K562 (cell line): ENCODE results near the gene KLK14. TPM values are rescaled to one million over a fixed set of nuclear protein-coding genes. Genes with fewer than 3 reads are reported as not detected.

Source experiments
- ATAC-seq: fragments of 200-7000 bp; cut with Tn5 transposase; 3 replicates; pipeline ENCODE4 v1.9.1; 2020; ENCODE audit warnings: moderate library complexity
- BruUV-seq: library from RNA; stranded (reverse); fragments of 400-500 nt; replicated peaks from 2 replicates; lab custom pipeline; 2021; lab: Mats Ljungman, UMichigan
- CTCF ChIA-PET: fragments of 300-600 bp; formaldehyde crosslinking; extraction: SDS; loops from one replicate; lab custom pipeline; 2021; ENCODE audit warnings: low intra/inter-chr PET ratio; lab: Yijun Ruan, JAX
- POLR2A ChIA-PET: fragments of 300-600, 350-650 bp; sonication (Branson Sonifier 250); formaldehyde crosslinking; extraction: SDS; loops from one replicate; lab custom pipeline; 2021; ENCODE audit warnings: antibody characterized with exemption, inconsistent platforms; lab: Yijun Ruan, JAX
- DNase-seq, 4 experiments: peaks; one replicate each; pipeline versions ENCODE4 v3.0.0 to v3.0.0-alpha.2; 2011 to 2018; ENCODE audit warnings: low spot score in 3 of 4, mixed read lengths in 3 of 4; ENCODE audit errors: extremely low read depth in 1 of 4
- FAIRE-seq: peaks from 2 replicates; lab custom pipeline; 2011; peaks lifted over from hg19 to GRCh38; lab: Jason Lieb, UNC
- H2AFZ ChIP-seq: 2 replicates; pipeline ENCODE4 v1.6.0; 2011; ENCODE audit warnings: low read depth, low read length, control low read depth, inconsistent platforms
- H3K27ac ChIP-seq: fragments of 200-600 bp; 3 replicates; pipeline ENCODE4 v1.8.0; 2011; ENCODE audit warnings: low read depth, mild to moderate bottlenecking, control low read depth, inconsistent platforms, low read length, moderate library complexity, mixed read lengths; ENCODE audit errors: extremely low read depth
- H3K27me3 ChIP-seq, 2 experiments: fragments of 300-600 bp in 1 of 2; 2 replicates in 1 of 2; 3 replicates in 1 of 2; pipeline versions ENCODE4 v1.6.0 to v1.8.0; 2011; ENCODE audit warnings: inconsistent platforms in 2 of 2, low read length in 2 of 2, mild to moderate bottlenecking in 1 of 2, mixed read lengths in 1 of 2, moderate library complexity in 1 of 2; ENCODE audit not compliant: control insufficient read depth in 2 of 2, insufficient read depth in 2 of 2
- H3K36me3 ChIP-seq: fragments of 300-600 bp; 3 replicates; pipeline ENCODE4 v1.8.0; 2011; ENCODE audit warnings: mild to moderate bottlenecking, low read length, inconsistent platforms; ENCODE audit not compliant: control insufficient read depth, insufficient read depth
- H3K4me1 ChIP-seq, 2 experiments: fragments of 200-600 bp in 1 of 2; replicated peaks in 1 of 2; 2 replicates in 1 of 2; 3 replicates in 1 of 2; pipeline versions ENCODE4 v1.5.1 to v1.8.0; 2011; ENCODE audit warnings: inconsistent platforms in 2 of 2, low read length in 2 of 2, mild to moderate bottlenecking in 1 of 2, mixed read lengths in 1 of 2, moderate library complexity in 1 of 2; ENCODE audit not compliant: control insufficient read depth in 2 of 2, insufficient read depth in 2 of 2
- H3K4me2 ChIP-seq: 2 replicates; pipeline ENCODE4 v1.6.1; 2011; ENCODE audit warnings: low read length, control low read depth, inconsistent platforms, mixed read lengths; ENCODE audit not compliant: insufficient read depth
- H3K4me3 ChIP-seq: fragments of 200-600 bp; sonication (generic), shearing (Covaris generic); 2 replicates; pipeline ENCODE4 v1.5.1; 2016; ENCODE audit warnings: control low read depth, inconsistent platforms
- H3K79me2 ChIP-seq: fragments of 200-600 bp; 3 replicates; pipeline ENCODE4 v1.8.0; 2011; ENCODE audit warnings: low read length, inconsistent platforms; ENCODE audit not compliant: control insufficient read depth, insufficient read depth
- H3K9ac ChIP-seq, 2 experiments: 2 replicates each; pipeline versions ENCODE4 v1.6.0 to v1.6.1; 2011; ENCODE audit warnings: low read depth in 2 of 2, low read length in 2 of 2, control low read depth in 1 of 2, inconsistent platforms in 1 of 2, mild to moderate bottlenecking in 1 of 2, mixed read lengths in 1 of 2; ENCODE audit not compliant: insufficient read depth in 1 of 2
- H3K9me1 ChIP-seq: one replicate; pipeline ENCODE4 v1.6.0; 2011; ENCODE audit warnings: inconsistent platforms, mild to moderate bottlenecking, low read length, moderate library complexity; ENCODE audit not compliant: control insufficient read depth, insufficient read depth
- H3K9me3 ChIP-seq: replicated peaks from 2 replicates; pipeline ENCODE4 v1.5.1; 2011; ENCODE audit warnings: low read depth, low read length, inconsistent platforms; ENCODE audit not compliant: control insufficient read depth, insufficient read depth
- H4K20me1 ChIP-seq: replicated peaks from 2 replicates; pipeline ENCODE4 v1.6.1; 2011; ENCODE audit warnings: low read length, inconsistent platforms, mixed read lengths; ENCODE audit not compliant: control insufficient read depth, insufficient read depth
- AFF1 ChIP-seq, 2 experiments: fragments of 450-650 bp; IDR thresholded peaks; 2 replicates each; pipeline ENCODE4 v1.6.1; 2018; ENCODE audit warnings: mild to moderate bottlenecking in 2 of 2, low read depth in 1 of 2; ENCODE audit not compliant: partially characterized antibody in 2 of 2
- ATF2 ChIP-seq: sonication (generic); formaldehyde crosslinking; IDR thresholded peaks from 2 replicates; pipeline ENCODE4 v1.8.1; 2022; ENCODE audit warnings: missing genetic modification reagents
- BACH1 ChIP-seq: fragments of 200-800 bp; sonication (Bioruptor generic); IDR thresholded peaks from 2 replicates; pipeline ENCODE4 v1.6.1; 2016; ENCODE audit warnings: missing genetic modification characterization, missing compliant biosample characterization
- BHLHE40 ChIP-seq: IDR thresholded peaks from 2 replicates; pipeline ENCODE4 v1.6.1; 2011; ENCODE audit warnings: low read length, improper control_type of control experiment
- ZNF239 ChIP-seq: fragments of 250-450 bp; sonication (Bioruptor Pico); IDR thresholded peaks from 2 replicates; pipeline ENCODE4 v1.4.0; 2020; ENCODE audit warnings: mild to moderate bottlenecking
- ZNF280A ChIP-seq: fragments of 450-650 bp; IDR thresholded peaks from 2 replicates; pipeline ENCODE4 v1.6.1; 2018; ENCODE audit warnings: mild to moderate bottlenecking, low read depth; ENCODE audit not compliant: partially characterized antibody
- ZNF280B ChIP-seq: fragments of 250-450 bp; sonication (Bioruptor Pico); IDR thresholded peaks from 2 replicates; pipeline ENCODE4 v1.5.1; 2021; ENCODE audit warnings: mild to moderate bottlenecking
- WGBS: fragments of 100-300 bp; shearing (Covaris generic); methylation state at CpG from one replicate; pipeline ENCODE4 v1.1.6; 2016; ENCODE audit warnings: low coverage, mixed read lengths; ENCODE audit not compliant: insufficient coverage; ENCODE audit errors: missing lambda C conversion rate; 5-methylcytosine and 5-hydroxymethylcytosine counted together
- in situ Hi-C: fragments of 300-500 bp; cut with MboI; formaldehyde crosslinking; loops from 4 replicates; pipeline ENCODE4 v1.15.0; 2018; ENCODE audit warnings: inconsistent platforms, mixed read lengths
- intact Hi-C: fragments of 100-400 bp; cut with micrococcal nuclease; formaldehyde crosslinking; loops from 2 replicates; pipeline ENCODE4 v1.14.2; 2022
- polyA plus RNA-seq, 8 experiments: library from polyadenylated mRNA; depleted of rRNA in 4 of 8; stranded (reverse) in 5 of 8; unstranded in 3 of 8; fragments of >200 nt; fragmentation: Nextera tagmentation in 2 of 8; fragmentation: Illumina TruSeq in 1 of 8; extraction: Ambion mirVana in 2 of 8; extraction: Trizol in 1 of 8; gene quantifications; 2 replicates each; pipeline versions ENCODE4 v1.2.1 to v1.2.3, GENCODE V29; 2011 to 2014; ENCODE audit warnings: inconsistent platforms in 1 of 8, missing spikeins in 1 of 8
- total RNA-seq, 7 experiments: library from RNA; depleted of rRNA in 6 of 7; stranded (reverse); fragments of >200 nt in 6 of 7; fragmentation: Illumina TruSeq in 2 of 7; extraction: Trizol in 2 of 7; gene quantifications; 2 replicates each; pipeline versions ENCODE4 v1.2.1 to v1.2.3, GENCODE V29; 2011 to 2021; ENCODE audit warnings: low replicate concordance in 1 of 7
- TF ChIP-seq, protein P1 (sequence below): fragments of 250-450 bp; sonication (Bioruptor Pico); IDR thresholded peaks from 2 replicates; pipeline ENCODE4 v1.8.0; 2022; ENCODE audit warnings: moderate library complexity, mild to moderate bottlenecking, inconsistent platforms
- TF ChIP-seq, protein P2 (sequence below): fragments of 250-450 bp; sonication (Bioruptor Pico); IDR thresholded peaks from 2 replicates; pipeline ENCODE4 v1.5.0; 2021; ENCODE audit warnings: mild to moderate bottlenecking, borderline replicate concordance

The KLK14 gene
- total and polyA plus RNA-seq, 9 of the 15 experiments (the other 6 are each of a cell fraction or from before 2014, with no cell fraction given) = not detected

GRCh38 chr19:51063664-51064063, 19.0 kb downstream of the KLK14 start:
- Histone ChIP-seq H3K4me2 (no peak overlapping the region), H3K79me2 (no peaks in the 10 kb centered on the region), H3K9me1 (no peaks in the 10 kb centered on the region), H3K27ac (no peak overlapping the region), H2AFZ (no peak overlapping the region), H3K9ac (no peak overlapping the region), H4K20me1 (no peaks in the 10 kb centered on the region), H3K27me3 (peaks cover 1 to 8% of the 10 kb centered on the region in 2 experiments; a peak in 1 of 5 replicates), H3K9me3 (no peaks in the 10 kb centered on the region), H3K4me3 (no peak overlapping the region), H3K36me3 (no peaks in the 10 kb centered on the region), H3K4me1 (peaks cover 16 to 18% of the 10 kb centered on the region in 2 experiments)
- ATAC-seq (no peak), FAIRE-seq (no peak), DNase-seq (no peak)
- BruUV-seq = no TSS peak
- ChIA-PET CTCF (no interaction called here), POLR2A (no interaction called here)
- intact Hi-C loops (no loop called here), in situ Hi-C loops (no loop called here)
- WGBS = 67% methylated on average over 7 of the region's 7 CpGs
- TF ChIP-seq BHLHE40 = no peak
- TF ChIP-seq ATF2 (CRISPR knock-in tag) = no peak
- TF ChIP-seq ZNF280A = no peak
- TF ChIP-seq ZNF239 (CRISPR knock-in tag) = no peak
- no peak for TF ChIP-seq ZNF280B
- TF ChIP-seq, protein P1, sequence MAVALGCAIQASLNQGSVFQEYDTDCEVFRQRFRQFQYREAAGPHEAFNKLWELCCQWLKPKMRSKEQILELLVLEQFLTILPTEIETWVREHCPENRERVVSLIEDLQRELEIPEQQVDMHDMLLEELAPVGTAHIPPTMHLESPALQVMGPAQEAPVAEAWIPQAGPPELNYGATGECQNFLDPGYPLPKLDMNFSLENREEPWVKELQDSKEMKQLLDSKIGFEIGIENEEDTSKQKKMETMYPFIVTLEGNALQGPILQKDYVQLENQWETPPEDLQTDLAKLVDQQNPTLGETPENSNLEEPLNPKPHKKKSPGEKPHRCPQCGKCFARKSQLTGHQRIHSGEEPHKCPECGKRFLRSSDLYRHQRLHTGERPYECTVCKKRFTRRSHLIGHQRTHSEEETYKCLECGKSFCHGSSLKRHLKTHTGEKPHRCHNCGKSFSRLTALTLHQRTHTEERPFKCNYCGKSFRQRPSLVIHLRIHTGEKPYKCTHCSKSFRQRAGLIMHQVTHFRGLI = no peak
- TF ChIP-seq AFF1 (IDR thresholded peaks at IDR 0.05; ENCODE audit: low read depth in 1 of 2, partially characterized antibody in 2 of 2) = no peak
- TF ChIP-seq BACH1 = no peak
- TF ChIP-seq, protein P2, sequence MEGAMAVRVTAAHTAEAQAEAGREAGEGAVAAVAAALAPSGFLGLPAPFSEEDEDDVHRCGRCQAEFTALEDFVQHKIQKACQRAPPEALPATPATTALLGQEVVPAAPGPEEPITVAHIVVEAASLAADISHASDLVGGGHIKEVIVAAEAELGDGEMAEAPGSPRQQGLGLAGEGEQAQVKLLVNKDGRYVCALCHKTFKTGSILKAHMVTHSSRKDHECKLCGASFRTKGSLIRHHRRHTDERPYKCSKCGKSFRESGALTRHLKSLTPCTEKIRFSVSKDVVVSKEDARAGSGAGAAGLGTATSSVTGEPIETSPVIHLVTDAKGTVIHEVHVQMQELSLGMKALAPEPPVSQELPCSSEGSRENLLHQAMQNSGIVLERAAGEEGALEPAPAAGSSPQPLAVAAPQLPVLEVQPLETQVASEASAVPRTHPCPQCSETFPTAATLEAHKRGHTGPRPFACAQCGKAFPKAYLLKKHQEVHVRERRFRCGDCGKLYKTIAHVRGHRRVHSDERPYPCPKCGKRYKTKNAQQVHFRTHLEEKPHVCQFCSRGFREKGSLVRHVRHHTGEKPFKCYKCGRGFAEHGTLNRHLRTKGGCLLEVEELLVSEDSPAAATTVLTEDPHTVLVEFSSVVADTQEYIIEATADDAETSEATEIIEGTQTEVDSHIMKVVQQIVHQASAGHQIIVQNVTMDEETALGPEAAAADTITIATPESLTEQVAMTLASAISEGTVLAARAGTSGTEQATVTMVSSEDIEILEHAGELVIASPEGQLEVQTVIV = no peak
